Hematopoietic multipotent progenitor cell treated with erythropoietin and hydrocortisone succinate and interleukin-3 and kit ligand, for 8 days (in vitro differentiated cells): Measurements from ENCODE around the gene GTF3C2.
"Not testable (repeated sequence)": the region's sequence is repeated elsewhere in the genome, so short reads cannot be mapped to it uniquely, and the experiment has no call there.

Source experiments
- DNase-seq: peaks from one replicate; pipeline ENCODE4 v3.0.0-alpha.2; 2015

The GTF3C2 gene

GRCh38 chr2:27370816-27371620 lies 14.5 kb upstream of the GTF3C2 start:
- DNase-seq = peak; percentile 81

- DNase-seq = peak; percentile 99
Observed at GRCh38 chr2:27370026-27370815, 13.7 kb upstream of the GTF3C2 start, which contains the start of the genes EIF2B4 and SNX17. Gene EIF2B4, minus strand, starts transcription at chr2:27370338. Its CDS starts 24 bp downstream, at chr2:27370314. Gene SNX17, plus strand, starts transcription at chr2:27370616. Its CDS starts 128 bp downstream, at chr2:27370744.

DNA sequence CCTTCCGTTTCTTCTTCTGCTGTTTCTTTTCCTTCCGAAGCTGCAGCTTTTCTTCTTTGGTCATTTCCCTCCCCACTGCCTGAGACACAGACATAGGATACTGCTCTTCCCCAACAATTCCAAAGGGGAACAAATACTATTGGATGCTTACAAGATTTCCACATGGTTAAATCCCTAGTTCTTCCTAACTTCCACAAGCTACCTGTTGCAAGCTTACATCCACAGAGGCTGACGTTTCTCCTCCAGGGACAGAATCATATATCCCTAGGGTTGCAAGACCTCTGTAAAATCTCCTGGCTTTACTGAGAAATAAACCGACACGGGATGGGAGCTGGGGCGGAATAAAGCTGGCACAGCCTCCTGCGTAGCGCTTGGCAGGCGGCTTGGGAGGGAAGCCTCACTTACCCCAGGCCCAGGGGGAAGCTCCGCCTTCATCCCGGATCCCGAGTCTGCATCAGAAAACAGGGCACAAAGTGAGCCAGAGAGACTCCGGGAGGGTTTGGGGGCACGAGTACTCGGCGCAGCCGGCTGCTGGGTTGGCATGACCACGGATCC lies 13.0 kb upstream of the GTF3C2 start:
- DNase-seq = peak; percentile 59

GRCh38 chr2:27363933-27364332 lies 7.4 kb upstream of the GTF3C2 start:
- DNase-seq = no peak

- DNase-seq = no peak
Observed at GRCh38 chr2:27362678-27363420, 6.3 kb upstream of the GTF3C2 start.

GRCh38 chr2:27356056-27356381 lies 545 bp downstream of the GTF3C2 start:
- peak; percentile 80 for DNase-seq

DNA sequence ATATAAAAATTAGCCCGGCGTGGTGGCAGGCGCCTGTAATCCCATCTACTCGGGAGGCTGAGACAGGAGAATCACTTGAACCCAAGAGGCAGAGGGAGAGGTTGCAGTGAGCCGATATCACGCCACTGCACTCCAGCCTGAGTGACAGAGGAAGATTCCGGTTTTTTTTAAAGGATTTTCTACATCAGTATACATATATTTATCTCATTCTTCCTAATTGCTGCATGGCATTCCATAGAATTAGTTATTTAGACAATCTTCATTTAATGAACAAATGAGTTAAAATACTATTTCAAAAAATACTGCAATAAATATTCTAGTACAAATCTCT lies 2.0 kb downstream of the GTF3C2 start:
- no peak for DNase-seq

DNA sequence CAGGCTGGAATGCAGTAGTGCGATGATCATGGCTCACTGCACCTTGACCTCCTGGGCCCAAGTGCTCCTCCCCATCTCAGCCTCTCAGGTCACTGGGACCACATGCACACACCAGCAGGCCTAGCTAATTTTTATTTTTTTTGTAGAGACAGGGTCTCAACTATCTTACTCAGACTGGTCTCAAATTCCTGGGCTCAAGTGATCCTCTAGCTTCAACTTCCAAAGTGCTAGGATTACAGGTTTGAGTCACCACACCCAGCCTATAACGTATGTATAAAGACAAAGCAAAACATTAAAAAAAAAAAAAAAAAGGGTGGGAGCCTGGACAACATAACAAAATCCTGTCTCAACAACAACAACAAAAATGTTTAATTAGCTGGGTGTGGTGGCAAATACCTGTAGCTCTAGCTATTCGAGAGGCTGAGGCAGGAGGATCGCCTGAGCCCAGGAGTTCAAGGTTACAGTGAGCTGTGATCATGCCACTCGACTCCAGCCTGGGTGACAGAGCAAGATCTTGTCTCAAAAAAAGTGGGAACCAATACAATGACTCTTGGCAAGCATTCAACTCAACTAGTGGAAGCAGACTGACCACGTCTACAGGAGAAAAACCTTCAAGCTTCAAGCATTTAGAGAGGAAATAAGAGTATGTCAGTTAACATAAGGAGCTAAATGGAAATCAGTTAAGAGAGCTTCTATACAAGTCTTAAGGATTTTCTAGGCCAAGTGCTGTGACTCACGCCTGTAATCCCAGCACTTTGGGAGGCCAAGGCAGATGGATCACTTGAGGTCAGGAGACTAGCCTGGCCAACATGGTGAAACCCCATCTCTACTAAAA lies 2.6 kb downstream of the GTF3C2 start:
- peak; percentile 79 for DNase-seq

- not testable (repeated sequence) for DNase-seq
Observed at GRCh38 chr2:27353386-27353761, 3.2 kb downstream of the GTF3C2 start.

- no peak for DNase-seq
Observed at GRCh38 chr2:27351802-27352598, 4.6 kb downstream of the GTF3C2 start.

GRCh38 chr2:27350106-27350693 lies 6.4 kb downstream of the GTF3C2 start:
- no peak for DNase-seq

DNA sequence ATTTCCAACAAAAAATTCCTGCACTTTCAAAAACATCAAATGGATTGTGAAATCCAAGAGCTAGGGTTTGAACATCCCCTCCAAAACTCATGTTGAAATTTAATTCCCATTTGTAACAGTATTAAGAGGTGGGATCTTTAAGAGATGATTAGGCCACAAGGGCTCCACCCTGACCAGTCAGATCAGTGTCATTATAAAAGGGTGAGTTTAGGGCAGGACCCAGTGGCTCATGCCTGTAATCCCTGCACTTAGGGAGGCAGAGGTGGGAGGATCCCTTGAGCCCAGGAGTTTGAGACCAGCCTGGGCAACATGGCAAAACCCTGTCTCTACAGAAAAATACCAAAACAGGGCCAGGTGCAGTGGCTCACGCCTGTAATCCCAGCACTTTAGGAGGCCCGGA lies 8.9 kb downstream of the GTF3C2 start:
- DNase-seq = no peak

GRCh38 chr2:27336173-27336572 lies 20.4 kb downstream of the GTF3C2 start:
- no peak for DNase-seq

DNA sequence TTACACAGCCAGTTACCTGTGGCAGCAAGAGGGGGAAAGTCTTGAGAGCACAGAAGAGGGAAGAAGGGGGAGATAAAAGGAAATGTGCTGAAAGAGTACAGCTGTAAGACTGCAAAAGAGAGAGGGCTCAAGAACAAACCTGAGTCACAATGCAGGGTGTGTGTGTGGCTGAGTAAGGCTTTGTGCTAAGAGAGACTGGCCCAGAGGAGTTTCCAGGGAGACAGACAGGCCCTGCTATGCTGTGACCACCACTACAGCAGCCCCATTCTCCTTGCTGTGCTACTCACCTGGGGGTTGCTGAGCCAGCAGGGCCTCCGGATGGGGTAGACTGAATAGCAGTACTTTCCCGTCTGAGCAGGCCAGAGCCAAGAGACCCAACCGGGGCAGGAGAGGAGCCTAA lies 21.3 kb downstream of the GTF3C2 start:
- no peak for DNase-seq

- no peak for DNase-seq
Observed at GRCh38 chr2:27324720-27325119, 31.8 kb downstream of the GTF3C2 start.

GRCh38 chr2:27323596-27324285 lies 32.8 kb downstream of the GTF3C2 start:
- peak; percentile 36 for DNase-seq

DNA sequence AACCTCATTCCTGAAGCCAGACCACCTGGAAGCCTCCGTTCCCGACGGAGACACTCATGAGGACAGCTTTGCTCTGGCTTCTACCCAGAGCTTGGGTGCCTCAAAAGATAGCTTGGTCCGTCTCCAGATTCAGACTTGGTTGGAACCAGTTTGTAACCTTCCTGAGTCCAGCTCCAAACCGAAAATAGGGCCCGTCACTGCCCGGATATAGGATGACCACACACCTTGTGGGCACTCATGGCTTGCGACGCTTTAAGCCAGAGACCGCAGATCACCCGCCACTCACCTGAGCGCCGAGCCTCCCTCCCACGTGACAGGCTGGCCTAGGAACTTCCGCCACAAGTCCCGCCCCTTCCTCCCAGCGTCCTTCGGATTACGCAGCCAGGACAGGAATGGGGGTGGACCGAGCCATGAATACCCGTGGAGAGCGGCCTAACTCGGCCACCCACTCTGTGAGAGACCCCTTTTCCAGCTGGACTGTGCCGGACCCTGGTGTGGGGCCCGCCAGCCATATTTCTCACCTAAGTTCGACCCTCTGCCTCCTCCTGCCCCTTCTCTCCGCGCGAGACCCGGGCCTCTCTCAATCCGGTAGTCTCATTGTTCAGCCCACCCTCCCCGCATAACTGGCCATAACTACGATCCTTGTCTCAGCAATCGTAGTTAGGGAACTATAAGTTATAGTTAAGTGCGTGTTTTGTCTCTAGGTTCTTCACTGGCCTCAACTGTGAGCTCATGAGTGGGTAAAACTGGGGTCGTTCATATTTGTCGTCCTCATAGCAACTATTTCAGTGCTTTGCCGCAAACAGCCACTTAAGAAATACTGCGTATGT lies 33.6 kb downstream of the GTF3C2 start, which contains the start of gene MPV17:
Gene MPV17 (minus strand): TSS at position 332 of the 830 bp plus-strand sequence. CDS start 580 bp downstream, outside the sequence.
- peak; percentile 94 for DNase-seq

GRCh38 chr2:27322301-27322765 lies 34.2 kb downstream of the GTF3C2 start:
- DNase-seq = peak; percentile 18

DNA sequence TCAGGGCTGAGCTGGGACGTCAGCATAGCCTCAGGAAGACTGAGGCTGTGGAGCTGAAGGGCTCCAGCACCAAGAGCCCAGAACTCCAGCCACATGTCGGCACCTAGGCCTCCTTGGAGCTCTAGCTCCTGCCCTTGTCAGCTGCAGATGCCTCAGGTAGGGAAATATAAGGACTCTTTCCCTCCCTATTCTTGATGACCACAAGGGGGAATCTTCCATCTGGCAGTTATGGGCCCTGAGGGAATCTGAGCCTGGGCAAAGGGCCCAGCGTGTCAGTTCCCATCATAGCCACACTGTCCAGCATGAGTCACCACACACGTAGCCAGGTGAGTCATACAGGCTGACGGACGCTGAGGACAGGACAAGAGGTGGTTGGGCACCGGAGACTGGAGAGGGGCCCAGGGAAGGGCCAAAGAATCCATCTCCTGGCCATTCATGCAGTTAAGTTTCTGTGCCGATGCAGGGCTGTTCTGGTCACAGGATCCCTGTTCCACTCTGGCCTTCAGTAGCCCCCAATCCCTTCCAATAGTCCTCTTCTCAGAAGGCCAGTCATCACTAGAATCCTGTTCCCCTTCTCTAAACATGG lies 35.5 kb downstream of the GTF3C2 start:
- DNase-seq = peak; percentile 66
